CD14-positive monocyte (primary cell): ENCODE measurements around the gene OGFOD3. TPM values are rescaled to one million over a fixed set of nuclear protein-coding genes. Genes with fewer than 3 reads are reported as not detected.

Source experiments
- DNase-seq, 3 donors: peaks; one replicate each; pipeline ENCODE4 v3.0.0-alpha.2; 2011 to 2022
- H2AFZ ChIP-seq: 2 replicates; pipeline ENCODE4 v1.6.0; 2012; ENCODE audit warnings: mild to moderate bottlenecking, low read depth, low read length, inconsistent platforms; ENCODE audit not compliant: insufficient read depth, poor library complexity, severe bottlenecking
- H3K27ac ChIP-seq, 2 donors: 1 replicate in 1 of 2; 2 replicates in 1 of 2; pipeline ENCODE4 v1.5.1; 2012 to 2013; ENCODE audit warnings: low read length in 2 of 2, control low read depth in 1 of 2, inconsistent platforms in 1 of 2, low read depth in 1 of 2, mild to moderate bottlenecking in 1 of 2
- H3K27me3 ChIP-seq, 2 donors: one replicate each; pipeline versions ENCODE4 v1.6.0 to v1.6.1; 2011 to 2013; ENCODE audit warnings: low read length in 2 of 2; ENCODE audit not compliant: control insufficient read depth in 2 of 2, insufficient read depth in 2 of 2
- H3K36me3 ChIP-seq, 2 donors: replicated peaks in 1 of 2; 1 replicate in 1 of 2; 2 replicates in 1 of 2; pipeline versions ENCODE4 v1.5.1 to v1.6.1; 2012 to 2013; ENCODE audit warnings: low read length in 2 of 2, control low read depth in 1 of 2, inconsistent platforms in 1 of 2, mild to moderate bottlenecking in 1 of 2; ENCODE audit not compliant: insufficient read depth in 2 of 2, control insufficient read depth in 1 of 2
- H3K4me1 ChIP-seq, 2 donors: 1 replicate in 1 of 2; 2 replicates in 1 of 2; pipeline versions ENCODE4 v1.5.1 to v1.6.1; 2012 to 2013; ENCODE audit warnings: low read length in 2 of 2, control low read depth in 1 of 2, inconsistent platforms in 1 of 2, mild to moderate bottlenecking in 1 of 2, moderate library complexity in 1 of 2; ENCODE audit not compliant: insufficient read depth in 2 of 2, control insufficient read depth in 1 of 2
- H3K4me2 ChIP-seq: replicated peaks from 2 replicates; pipeline ENCODE3; 2012; ENCODE audit warnings: low read length, moderate library complexity, mild to moderate bottlenecking; ENCODE audit not compliant: poor library complexity, severe bottlenecking; ENCODE audit errors: extremely low read depth
- H3K4me3 ChIP-seq, 3 experiments: fragments of 200-600 bp in 1 of 3; sonication (generic) in 1 of 3; replicated peaks in 1 of 3; 1 replicate in 2 of 3; 2 replicates in 1 of 3; pipeline ENCODE4 v1.5.1; 2011 to 2013; ENCODE audit warnings: low read length in 3 of 3, mild to moderate bottlenecking in 3 of 3, control low read depth in 2 of 3, low read depth in 2 of 3, inconsistent platforms in 1 of 3, moderate library complexity in 1 of 3
- H3K79me2 ChIP-seq: 2 replicates; pipeline ENCODE4 v1.6.0; 2012; ENCODE audit warnings: mild to moderate bottlenecking, control low read depth, inconsistent platforms, low read length, moderate library complexity; ENCODE audit not compliant: insufficient read depth
- H3K9ac ChIP-seq: 2 replicates; pipeline ENCODE4 v1.6.0; 2017; ENCODE audit warnings: low read length, mild to moderate bottlenecking; ENCODE audit not compliant: insufficient read depth, poor library complexity, severe bottlenecking
- H3K9me3 ChIP-seq, 2 donors: replicated peaks in 1 of 2; 1 replicate in 1 of 2; 2 replicates in 1 of 2; pipeline versions ENCODE4 v1.5.1 to v1.6.1; 2012 to 2013; ENCODE audit warnings: low read length in 2 of 2, control low read depth in 1 of 2; ENCODE audit not compliant: control insufficient read depth in 1 of 2, insufficient read depth in 1 of 2
- H4K20me1 ChIP-seq: 2 replicates; pipeline ENCODE4 v1.6.0; 2012; ENCODE audit warnings: mild to moderate bottlenecking, low read length, control low read depth, moderate library complexity; ENCODE audit not compliant: insufficient read depth
- H3K27ac Mint-ChIP-seq, 7 donors: one replicate each; pipeline ENCODE4 v1.8.0; 2020; ENCODE audit warnings: mild to moderate bottlenecking in 7 of 7, mixed read lengths in 7 of 7, moderate library complexity in 6 of 7, inconsistent platforms in 2 of 7
- H3K27me3 Mint-ChIP-seq, 3 donors: one replicate each; pipeline ENCODE4 v1.8.0; 2021 to 2022; ENCODE audit warnings: low read depth in 3 of 3, mild to moderate bottlenecking in 3 of 3, mixed read lengths in 3 of 3, moderate library complexity in 3 of 3, inconsistent platforms in 1 of 3
- H3K36me3 Mint-ChIP-seq, 2 donors: one replicate each; pipeline ENCODE4 v1.8.0; 2020; ENCODE audit warnings: mixed read lengths in 2 of 2, inconsistent platforms in 1 of 2, mild to moderate bottlenecking in 1 of 2
- H3K4me1 Mint-ChIP-seq: one replicate; pipeline ENCODE4 v1.8.0; 2020; ENCODE audit warnings: mild to moderate bottlenecking, mixed read lengths
- H3K4me3 Mint-ChIP-seq, 2 donors: one replicate each; pipeline ENCODE4 v1.8.0; 2020; ENCODE audit warnings: mild to moderate bottlenecking in 2 of 2, mixed read lengths in 2 of 2, moderate library complexity in 1 of 2
- H3K9me3 Mint-ChIP-seq, 7 donors: one replicate each; pipeline ENCODE4 v1.8.0; 2020 to 2022; ENCODE audit warnings: mixed read lengths in 7 of 7, mild to moderate bottlenecking in 6 of 7, moderate library complexity in 6 of 7, inconsistent platforms in 2 of 7
- CTCF ChIP-seq: fragments of 200-600 bp; IDR thresholded peaks from one replicate; pipeline ENCODE4 v1.8.0; 2022; ENCODE audit warnings: antibody characterized with exemption, mild to moderate bottlenecking
- WGBS: methylation state at CpG from one replicate; pipeline ENCODE4 v1.1.5; 2013; ENCODE audit warnings: missing lambda C conversion rate; ENCODE audit not compliant: insufficient coverage; 5-methylcytosine and 5-hydroxymethylcytosine counted together
- intact Hi-C, 2 donors: fragments of 100-400 bp; cut with micrococcal nuclease; formaldehyde crosslinking; loops; one replicate each; pipeline versions ENCODE4 v1.15.0 to v1.15.1; 2023
- polyA plus RNA-seq, 3 donors: library from polyadenylated mRNA; depleted of rRNA in 1 of 3; unstranded in 2 of 3; stranded (reverse) in 1 of 3; fragments of 300-500 nt in 2 of 3; fragments of >200 nt in 1 of 3; fragmentation: Illumina TruSeq in 2 of 3; gene quantifications; 1 replicate in 2 of 3; 2 replicates in 1 of 3; pipeline ENCODE4 v1.2.3, GENCODE V29; 2012 to 2021

The OGFOD3 gene
- polyA plus RNA-seq, 3 donors = 17.9 to 36.4 (median 25.2) TPM

GRCh38 chr17:82346342-82347300 is 71.8 kb downstream of the OGFOD3 start:
- H3K27ac ChIP-seq = no peak overlapping the region

More at GRCh38 chr17:82346342-82347300, 71.8 kb downstream of the OGFOD3 start:
- Histone ChIP-seq H3K9me3 (no peaks in the 10 kb centered on the region), H3K4me3 (no peak overlapping the region), H3K36me3 (no peaks in the 10 kb centered on the region), H3K4me2 (peak overlapping the region; percentile 58), H2AFZ (no peak overlapping the region), H3K9ac (no peak overlapping the region), H3K4me1 (peaks cover 6 to 14% of the 10 kb centered on the region in 2 donors), H3K27me3 (peaks cover 0 to 5% of the 10 kb centered on the region in 2 donors), H3K79me2 (no peaks in the 10 kb centered on the region), H4K20me1 (no peaks in the 10 kb centered on the region)
- intact Hi-C loops = no loop called here
- peak in 1 of 3 donors; percentile 26 for DNase-seq
- Mint-ChIP-seq H3K27me3 (peaks cover 5 to 23% (median 21%) of the 10 kb centered on the region in 3 donors), H3K36me3 (no peaks in the 10 kb centered on the region), H3K4me3 (peak overlapping the region; percentile 50 to 65), H3K9me3 (peaks cover 0 to 2% (median 0%) of the 10 kb centered on the region in 7 donors), H3K4me1 (peaks cover 10% of the 10 kb centered on the region), H3K27ac (no peak overlapping the region)
- TF ChIP-seq CTCF = no peak
- 32% methylated on average over 25 of the region's 28 CpGs for WGBS
